NCI-H510A treated with DMSO at 0.1 percent for 48 hours (cell line): ENCODE measurements around the gene DGCR8.
"Not testable (repeated sequence)": the region's sequence is repeated elsewhere in the genome, so short reads cannot be mapped to it uniquely, and the experiment has no call there.

Source experiments
- DNase-seq: peaks from one replicate; lab custom pipeline; 2025; lab: John Stamatoyannopoulos, UW

Gene DGCR8

GRCh38 chr22:20066617-20067383, 13.2 kb upstream of the DGCR8 start:
- DNase-seq = no peak

GRCh38 chr22:20067384-20067682, 12.7 kb upstream of the DGCR8 start:
- not testable (repeated sequence) for DNase-seq

- no peak for DNase-seq
Measured at GRCh38 chr22:20068640-20069039, 11.4 kb upstream of the DGCR8 start.

GRCh38 chr22:20069331-20070042, 10.6 kb upstream of the DGCR8 start:
- no peak for DNase-seq

- no peak for DNase-seq
Measured at GRCh38 chr22:20071524-20071972, 8.5 kb upstream of the DGCR8 start.

GRCh38 chr22:20076627-20077172, 3.3 kb upstream of the DGCR8 start:
- no peak for DNase-seq

- peak; percentile 30 for DNase-seq
Measured at GRCh38 chr22:20080445-20080775, 369 bp downstream of the DGCR8 start.

GRCh38 chr22:20080776-20081654, 974 bp downstream of the DGCR8 start:
- peak; percentile 5 for DNase-seq

- no peak for DNase-seq
Measured at GRCh38 chr22:20083157-20083890, 3.3 kb downstream of the DGCR8 start.

GRCh38 chr22:20083891-20084546, 4.0 kb downstream of the DGCR8 start:
- DNase-seq = no peak

- no peak for DNase-seq
Measured at GRCh38 chr22:20084547-20085413, 4.7 kb downstream of the DGCR8 start.

- DNase-seq = no peak
Measured at GRCh38 chr22:20085651-20086050, 5.6 kb downstream of the DGCR8 start.

- DNase-seq = no peak
Measured at GRCh38 chr22:20086101-20086599, 6.1 kb downstream of the DGCR8 start.

- DNase-seq = no peak
Measured at GRCh38 chr22:20086763-20087162, 6.7 kb downstream of the DGCR8 start.

GRCh38 chr22:20087319-20088262, 7.5 kb downstream of the DGCR8 start:
- DNase-seq = no peak

- DNase-seq = no peak
Measured at GRCh38 chr22:20088263-20088648, 8.2 kb downstream of the DGCR8 start.

GRCh38 chr22:20089226-20089976, 9.4 kb downstream of the DGCR8 start:
- no peak for DNase-seq
